Dedifferentiated amniotic fluid mesenchymal stem cell (primary cell): Measurements from ENCODE around the gene GCGR.

Experiments
- DNase-seq: peaks from one replicate; pipeline ENCODE4 v3.0.0-alpha.2; 2016; ENCODE audit errors: extremely low spot score

Gene GCGR

GRCh38 chr17:81803728-81804558 lies at the start of gene GCGR:
Gene GCGR (plus strand): TSS chr17:81804150. CDS start chr17:81809019, 4,869 bp downstream.
- no peak for DNase-seq

- no peak for DNase-seq
Observed at GRCh38 chr17:81792675-81793615, 11.0 kb upstream of the GCGR start.

GRCh38 chr17:81794074-81794476 lies 9.9 kb upstream of the GCGR start:
- DNase-seq = no peak

GRCh38 chr17:81794509-81794908 lies 9.4 kb upstream of the GCGR start:
- no peak for DNase-seq

- DNase-seq = no peak
Observed at GRCh38 chr17:81801327-81801726, 2.6 kb upstream of the GCGR start.

GRCh38 chr17:81802048-81802758 lies 1.7 kb upstream of the GCGR start:
- no peak for DNase-seq

GRCh38 chr17:81802856-81803643 lies 900 bp upstream of the GCGR start:
- DNase-seq = no peak

- DNase-seq = no peak
Observed at GRCh38 chr17:81804559-81805399, 829 bp downstream of the GCGR start.

- no peak for DNase-seq
Observed at GRCh38 chr17:81805707-81806460, 1.9 kb downstream of the GCGR start.

GRCh38 chr17:81806461-81807209 lies 2.7 kb downstream of the GCGR start:
- no peak for DNase-seq

- no peak for DNase-seq
Observed at GRCh38 chr17:81807210-81807719, 3.3 kb downstream of the GCGR start.

GRCh38 chr17:81807839-81808238 lies 3.9 kb downstream of the GCGR start:
- no peak for DNase-seq

GRCh38 chr17:81808778-81809555 lies 5.0 kb downstream of the GCGR start:
- no peak for DNase-seq

- DNase-seq = no peak
Observed at GRCh38 chr17:81809556-81809998, 5.6 kb downstream of the GCGR start.

- no peak for DNase-seq
Observed at GRCh38 chr17:81810476-81810875, 6.5 kb downstream of the GCGR start.

GRCh38 chr17:81810892-81811704 lies 7.1 kb downstream of the GCGR start:
- no peak for DNase-seq
